ENCODE data around the gene SLC1A7. TPM values are rescaled to one million over a fixed set of nuclear protein-coding genes. Genes with fewer than 3 reads are reported as not detected.

The SLC1A7 gene
- total and polyA plus RNA-seq, 2 donors (not counting 1 experiment from before 2014, with no cell fraction given) = 0.10 TPM; not detected in 1

- no peak overlapping the region for H3K27ac Mint-ChIP-seq
- Histone ChIP-seq H3K4me2 (replicated peaks; ENCODE audit: low read depth, low read length, poor library complexity, severe bottlenecking) (no peak overlapping the region), H3K4me3 (ENCODE audit: control extremely low read depth in 1 of 5, extremely low read depth in 1 of 5, insufficient read depth in 1 of 5, low read depth in 2 of 5, low read length in 4 of 5) (no peak overlapping the region), H3K9ac (ENCODE audit: low read length) (no peak overlapping the region), H3K79me2 (ENCODE audit: control insufficient read depth, insufficient read depth, low read length) (no peaks in the 10 kb centered on the region), H3K36me3 (replicated peaks in 1 of 2; ENCODE audit: control extremely low read depth in 1 of 2, control insufficient read depth in 1 of 2, extremely low read depth in 1 of 2, insufficient read depth in 2 of 2, low read length in 1 of 2) (no peaks in the 10 kb centered on the region), H3K27me3 (replicated peaks in 1 of 4; ENCODE audit: control extremely low read depth in 1 of 4, control insufficient read depth in 3 of 4, insufficient read depth in 4 of 4, low read length in 3 of 4) (no peaks in the 10 kb centered on the region), H3K4me1 (ENCODE audit: control insufficient read depth in 2 of 2, insufficient read depth in 2 of 2, low read length in 2 of 2) (no peaks in the 10 kb centered on the region), H4K20me1 (ENCODE audit: control insufficient read depth, insufficient read depth, low read length, poor library complexity, severe bottlenecking) (no peaks in the 10 kb centered on the region), H2AFZ (ENCODE audit: insufficient read depth, low read depth, low read length, poor library complexity, severe bottlenecking) (no peak overlapping the region), H3K27ac (ENCODE audit: low read length in 2 of 2) (no peak overlapping the region), H3K9me3 (ENCODE audit: control extremely low read depth in 1 of 3, control insufficient read depth in 2 of 3, insufficient read depth in 1 of 3, low read length in 2 of 3) (no peaks in the 10 kb centered on the region)
- intact Hi-C loops (cut with micrococcal nuclease) = no loop called here
- ChIA-PET POLR2A (no interaction called here), CTCF (interaction anchor here (0.6 to 1.4 kb wide), 2 partner anchors 30 to 667 kb away, joined by 3 to 4 read pairs; no protein-coding TSS in a partner anchor)
- TF ChIP-seq EZH2 (IDR thresholded peaks at IDR 0.05; ENCODE audit: borderline replicate concordance, insufficient read depth, low read depth, low read length, poor library complexity, severe bottlenecking) = no peak
- no peak for TF ChIP-seq CTCF (IDR thresholded peaks at IDR 0.05)
- WGBS (ENCODE audit: insufficient coverage) = 87% methylated on average over 25 of the region's 27 CpGs
- DNase-seq = no peak
- H3K4me3 Mint-ChIP-seq = no peak overlapping the region
- no peaks in the 10 kb centered on the region for H3K4me1 Mint-ChIP-seq
- H3K27me3 Mint-ChIP-seq = no peaks in the 10 kb centered on the region
- no peak for ATAC-seq (ENCODE audit: low read depth)
- H3K9me3 Mint-ChIP-seq (ENCODE audit: insufficient read depth) = no peaks in the 10 kb centered on the region
These were observed 54.8 kb downstream of the SLC1A7 start for GRCh38 chr1:53087332-53088285.

GRCh38 chr1:53086491-53087070 lies 55.9 kb downstream of the SLC1A7 start:
- no peaks in the 10 kb centered on the region for H3K36me3 ChIP-seq (replicated peaks in 1 of 2; ENCODE audit: control extremely low read depth in 1 of 2, control insufficient read depth in 1 of 2, extremely low read depth in 1 of 2, insufficient read depth in 2 of 2, low read length in 1 of 2)
- H2AFZ ChIP-seq (ENCODE audit: insufficient read depth, low read depth, low read length, poor library complexity, severe bottlenecking) = no peak overlapping the region
- no peaks in the 10 kb centered on the region for H4K20me1 ChIP-seq (ENCODE audit: control insufficient read depth, insufficient read depth, low read length, poor library complexity, severe bottlenecking)
- no peaks in the 10 kb centered on the region for H3K27me3 ChIP-seq (replicated peaks in 1 of 4; ENCODE audit: control extremely low read depth in 1 of 4, control insufficient read depth in 3 of 4, insufficient read depth in 4 of 4, low read length in 3 of 4)
- Mint-ChIP-seq H3K4me1 (no peaks in the 10 kb centered on the region), H3K4me3 (no peak overlapping the region), H3K9me3 (ENCODE audit: insufficient read depth) (no peaks in the 10 kb centered on the region), H3K27ac (no peak overlapping the region), H3K27me3 (no peaks in the 10 kb centered on the region)
- no peak overlapping the region for H3K9ac ChIP-seq (ENCODE audit: low read length)
- 89% methylated on average over 4 of the region's 4 CpGs for WGBS (ENCODE audit: insufficient coverage)
- ChIA-PET CTCF (no interaction called here), POLR2A (no interaction called here)
- TF ChIP-seq CTCF (IDR thresholded peaks at IDR 0.05) (no peak), EZH2 (IDR thresholded peaks at IDR 0.05; ENCODE audit: borderline replicate concordance, insufficient read depth, low read depth, low read length, poor library complexity, severe bottlenecking) (no peak)
- H3K4me2 ChIP-seq (replicated peaks; ENCODE audit: low read depth, low read length, poor library complexity, severe bottlenecking) = no peak overlapping the region
- intact Hi-C loops (cut with micrococcal nuclease) = no loop called here
- H3K4me3 ChIP-seq (ENCODE audit: control extremely low read depth in 1 of 5, extremely low read depth in 1 of 5, insufficient read depth in 1 of 5, low read depth in 2 of 5, low read length in 4 of 5) = no peak overlapping the region
- ATAC-seq (ENCODE audit: low read depth) = no peak
- H3K79me2 ChIP-seq (ENCODE audit: control insufficient read depth, insufficient read depth, low read length) = no peaks in the 10 kb centered on the region
- DNase-seq = no peak
- H3K4me1 ChIP-seq (ENCODE audit: control insufficient read depth in 2 of 2, insufficient read depth in 2 of 2, low read length in 2 of 2) = no peaks in the 10 kb centered on the region
- H3K27ac ChIP-seq (ENCODE audit: low read length in 2 of 2) = no peak overlapping the region
- no peaks in the 10 kb centered on the region for H3K9me3 ChIP-seq (ENCODE audit: control extremely low read depth in 1 of 3, control insufficient read depth in 2 of 3, insufficient read depth in 1 of 3, low read length in 2 of 3)
